HG03565 (cell line): ENCODE data around the gene SLC31A2.
"Not testable (repeated sequence)": the region's sequence is repeated elsewhere in the genome, so short reads cannot be mapped to it uniquely, and the experiment has no call there.

ENCODE experiments used
- ATAC-seq: cut with Tn5 transposase; IDR thresholded peaks from one replicate; pipeline ENCODE4 v1.9.1; 2021; ENCODE audit warnings: mild to moderate bottlenecking, moderate library complexity; ENCODE audit not compliant: unreplicated experiment

SLC31A2 gene

DNA sequence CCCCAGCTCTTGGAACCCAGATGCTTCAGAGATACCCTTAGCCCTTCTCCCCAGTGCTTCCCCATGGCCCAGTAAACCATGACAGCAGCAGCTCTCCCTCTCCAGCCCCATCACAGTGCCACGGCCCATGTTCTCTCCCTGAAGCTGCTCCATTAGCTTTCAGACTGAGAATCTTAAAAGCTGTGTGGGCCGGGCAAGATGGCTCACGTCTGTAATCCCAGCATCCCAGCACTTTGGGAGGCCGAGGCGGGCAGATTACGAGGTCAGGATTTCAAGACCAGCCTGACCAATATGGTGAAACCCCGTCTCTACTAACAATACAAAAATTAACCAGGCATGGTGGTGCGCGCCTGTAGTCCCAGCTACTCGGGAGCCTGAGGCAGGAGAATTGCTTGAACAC lies 1.2 kb upstream of the SLC31A2 start:
- not testable (repeated sequence) for ATAC-seq

DNA sequence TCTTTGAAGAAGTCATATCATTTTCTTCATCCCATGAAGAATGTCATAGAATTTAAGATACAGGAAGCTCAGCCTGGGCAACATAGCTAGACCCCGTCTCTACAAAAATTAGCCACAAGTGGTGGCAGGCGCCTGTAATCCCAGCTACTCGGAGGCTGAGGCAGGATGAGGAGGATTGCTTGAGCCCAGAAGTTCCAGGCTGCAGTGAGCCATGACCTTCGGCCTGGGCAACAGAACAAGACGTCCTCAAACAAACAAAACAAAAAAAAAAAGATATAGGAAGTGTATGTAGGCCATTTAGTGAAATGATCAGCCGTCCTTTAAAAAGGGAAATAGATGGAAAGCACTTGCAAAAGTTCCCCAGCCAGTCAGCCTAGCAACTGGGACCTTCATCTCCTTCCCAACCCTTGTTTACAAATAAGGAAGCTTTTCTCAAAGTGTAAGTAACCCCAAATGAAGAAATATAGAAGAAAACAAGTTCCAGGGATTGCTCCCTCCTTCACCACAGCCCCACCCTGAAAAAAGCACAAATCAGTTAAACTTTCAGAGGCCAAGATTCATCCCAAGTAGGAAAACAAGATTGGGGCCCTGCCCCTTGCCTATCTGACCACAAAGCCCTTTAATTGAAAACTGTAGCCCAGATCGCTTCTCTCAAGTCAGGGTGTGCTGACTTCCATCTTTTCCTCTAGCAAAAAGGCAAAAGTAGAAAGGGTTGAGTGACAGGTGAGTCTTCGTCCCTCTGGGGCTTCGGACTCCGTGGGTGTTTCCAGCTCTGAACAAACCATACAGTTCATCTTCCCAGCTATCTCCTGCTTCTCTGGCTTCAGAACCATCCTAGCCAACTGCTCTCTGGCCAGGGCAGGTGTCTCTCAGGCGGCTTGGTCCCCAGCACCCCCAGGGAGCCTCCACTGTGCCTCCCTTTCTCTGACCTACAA lies 1.2 kb downstream of the SLC31A2 start:
- ATAC-seq, result no peak

DNA sequence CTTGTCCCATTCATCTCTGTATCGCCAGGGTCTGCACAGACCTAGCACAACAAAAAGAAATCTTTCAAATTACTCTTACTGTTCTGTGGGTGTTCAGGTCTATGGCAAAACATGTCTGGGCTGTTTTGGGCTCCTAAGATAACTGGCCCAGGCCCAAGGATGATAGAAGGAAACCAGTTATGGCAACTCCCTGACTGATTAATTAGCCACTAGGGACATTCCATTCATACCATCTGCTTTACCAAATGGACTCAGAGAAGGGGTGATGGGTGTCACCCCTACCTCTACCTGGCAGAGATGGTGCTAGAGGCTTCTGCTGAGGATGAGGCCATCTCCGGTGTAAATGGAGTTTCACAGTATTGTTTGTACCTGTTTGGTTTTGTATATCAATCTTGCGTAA lies 1.9 kb downstream of the SLC31A2 start:
- no peak for ATAC-seq

DNA sequence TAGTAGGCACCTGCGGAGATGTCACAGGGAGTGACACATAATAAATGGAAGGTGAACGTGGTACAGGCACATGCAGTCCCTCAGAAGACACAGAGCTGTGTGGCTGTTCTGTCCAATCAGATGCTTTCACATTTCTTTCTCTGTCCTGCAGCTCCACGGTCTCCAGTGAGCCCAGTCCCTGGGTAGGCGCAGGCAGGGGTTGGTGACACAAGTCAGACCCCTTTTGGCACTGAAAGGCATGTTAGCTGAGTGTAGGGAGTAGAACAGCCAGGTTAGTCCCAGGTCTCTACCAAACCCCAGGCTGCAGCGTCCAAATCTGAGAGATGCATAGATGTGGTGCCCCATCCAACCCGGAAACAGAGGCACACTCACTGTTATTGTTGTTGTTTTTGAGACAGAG lies 2.8 kb downstream of the SLC31A2 start:
- no peak for ATAC-seq

DNA sequence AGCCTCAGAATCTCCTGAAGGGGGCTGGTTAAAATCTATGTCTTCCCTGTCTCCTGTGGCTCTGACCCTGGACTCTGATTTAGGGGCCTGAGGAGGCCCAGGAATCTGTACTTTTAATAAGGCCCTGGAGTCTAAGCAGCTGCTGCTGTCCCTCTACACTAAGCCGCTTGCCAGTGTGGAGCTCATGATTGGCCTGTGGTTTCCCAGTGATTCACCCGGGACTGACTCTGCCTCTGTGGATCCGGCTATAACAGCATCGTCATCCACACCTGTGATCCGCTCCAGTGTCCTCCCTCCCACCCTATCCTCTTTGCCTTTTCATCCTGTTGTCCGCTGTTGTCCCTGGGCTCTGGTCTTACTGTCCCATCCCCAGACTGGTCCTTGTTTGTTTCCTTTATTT lies 3.7 kb downstream of the SLC31A2 start:
- no peak for ATAC-seq

DNA sequence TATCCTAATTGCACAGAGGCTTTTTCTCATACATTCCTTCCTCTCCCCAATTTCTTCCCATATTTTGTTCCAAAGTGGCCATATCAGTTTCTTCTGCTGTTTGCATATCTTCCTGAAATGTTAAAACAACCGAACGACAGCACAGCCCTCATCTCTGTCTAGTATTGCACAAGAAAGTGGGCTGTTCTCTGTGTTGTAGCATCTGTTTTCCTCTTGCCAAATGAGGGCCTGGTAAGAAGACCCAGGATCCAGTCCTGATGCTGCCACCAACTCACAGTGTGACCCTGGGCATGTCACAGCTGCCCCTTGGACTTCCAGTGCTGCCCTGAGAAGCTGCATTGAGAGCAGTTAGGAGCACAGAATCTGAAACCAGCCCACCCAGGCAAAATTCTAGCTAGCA lies 4.1 kb downstream of the SLC31A2 start:
- ATAC-seq, result no peak

DNA sequence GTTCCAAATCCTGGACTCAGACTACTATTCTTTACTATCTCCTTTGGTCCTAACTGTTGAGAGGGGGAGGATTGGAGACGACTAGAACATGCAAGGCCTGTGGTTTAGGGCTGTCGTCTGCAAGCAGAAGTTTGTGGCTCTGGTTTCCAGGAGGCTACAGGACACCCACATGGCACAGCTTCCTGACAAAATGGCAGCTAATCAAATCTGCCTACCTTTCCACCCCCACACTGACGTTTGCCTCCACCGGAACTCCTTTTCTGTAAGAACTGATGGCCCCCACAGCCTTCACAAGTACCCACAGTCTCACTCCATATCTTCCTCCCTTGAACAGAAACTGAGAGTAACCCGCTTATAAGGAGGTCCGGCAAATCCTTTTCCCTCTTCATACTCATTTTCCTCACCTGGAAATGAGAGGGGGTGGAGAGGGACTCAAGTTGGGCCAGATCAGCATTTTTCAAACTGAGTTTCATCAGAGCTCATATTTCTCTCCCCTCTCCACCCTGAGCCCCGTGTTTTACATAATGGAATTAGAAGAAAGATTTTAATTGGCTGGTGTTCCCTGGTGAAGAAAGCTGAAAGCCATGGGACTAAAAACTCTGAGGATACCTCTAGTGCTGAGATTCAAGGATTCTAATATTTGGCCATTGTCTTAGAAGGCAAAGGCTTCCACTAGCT lies 5.2 kb downstream of the SLC31A2 start:
- no peak for ATAC-seq

DNA sequence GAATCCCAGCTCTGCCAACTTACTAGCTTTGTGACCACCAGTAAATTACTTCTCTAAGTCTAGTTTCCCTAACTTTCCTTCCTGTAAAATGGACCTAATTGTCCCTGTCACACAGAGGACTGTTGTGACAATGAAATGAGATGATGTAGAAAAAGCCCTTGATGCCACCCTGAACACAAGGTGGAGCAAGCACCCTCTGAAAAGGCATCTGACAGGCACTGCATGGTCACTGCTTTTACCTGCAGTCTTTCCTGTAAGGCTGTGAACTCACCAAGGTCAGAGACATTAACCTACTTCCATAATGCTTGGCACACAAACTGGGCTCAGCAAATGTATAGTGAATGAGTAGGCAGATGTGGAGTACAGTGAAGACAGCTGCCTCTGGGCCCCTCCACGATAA lies 6.1 kb downstream of the SLC31A2 start:
- ATAC-seq, result no peak

DNA sequence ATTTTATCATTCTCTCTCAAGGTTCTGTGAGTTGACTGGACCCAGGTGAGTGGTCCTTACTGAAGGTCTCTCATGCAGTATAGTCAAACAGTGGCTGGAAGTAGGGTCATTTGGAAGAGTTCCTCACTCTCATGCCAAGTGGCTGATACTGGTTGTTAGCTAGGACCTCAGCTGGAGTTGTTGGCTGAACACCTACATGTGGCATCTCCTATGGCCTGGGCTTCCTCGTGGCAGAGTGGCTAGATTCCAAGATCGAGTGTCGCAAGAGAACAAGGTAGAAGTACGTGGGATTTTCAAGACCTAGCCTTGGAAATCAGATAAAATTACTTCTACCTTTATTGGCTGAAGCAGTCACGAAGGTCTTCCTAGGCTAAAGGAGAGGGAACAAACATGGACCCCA lies 7.6 kb downstream of the SLC31A2 start:
- ATAC-seq, result no peak

DNA sequence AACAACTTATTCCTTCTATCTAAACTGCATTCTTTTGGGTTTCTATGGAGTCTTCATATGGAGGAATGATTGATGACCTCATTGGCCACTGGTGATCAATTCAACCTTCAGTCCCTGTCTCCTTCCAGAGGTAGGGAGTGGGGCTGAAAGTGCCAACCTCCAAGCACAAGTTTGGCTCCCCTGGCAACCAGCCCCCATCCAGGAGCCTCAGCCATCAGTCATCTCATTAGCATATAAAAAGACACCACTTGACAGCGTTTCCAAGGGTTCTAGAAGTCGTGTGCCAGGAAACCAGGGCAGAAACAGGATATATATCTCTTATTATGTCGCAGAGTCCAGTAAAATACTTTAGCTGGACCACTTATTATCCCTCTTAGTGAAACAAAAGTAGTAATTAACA lies 9.8 kb downstream of the SLC31A2 start:
- no peak for ATAC-seq

DNA sequence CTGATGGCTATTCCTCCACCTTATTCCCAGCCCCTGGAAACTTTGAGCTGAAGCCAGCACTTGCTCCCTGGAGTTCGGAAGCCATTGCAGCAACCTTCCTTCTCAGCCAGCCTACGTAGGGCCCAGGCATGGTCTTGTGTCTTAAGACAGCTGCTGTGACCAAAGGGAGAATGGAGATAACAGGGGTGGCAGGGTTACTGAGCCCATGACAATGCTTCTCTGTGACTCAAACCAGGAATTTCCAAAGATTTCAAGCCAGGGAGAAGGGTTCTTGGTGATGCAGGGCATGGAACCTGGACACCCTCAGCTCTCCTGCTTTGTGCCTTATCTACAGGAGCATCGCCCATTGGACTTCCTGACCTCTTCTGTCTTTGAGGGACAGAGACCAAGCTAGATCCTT lies 12.2 kb downstream of the SLC31A2 start:
- ATAC-seq, result no peak

DNA sequence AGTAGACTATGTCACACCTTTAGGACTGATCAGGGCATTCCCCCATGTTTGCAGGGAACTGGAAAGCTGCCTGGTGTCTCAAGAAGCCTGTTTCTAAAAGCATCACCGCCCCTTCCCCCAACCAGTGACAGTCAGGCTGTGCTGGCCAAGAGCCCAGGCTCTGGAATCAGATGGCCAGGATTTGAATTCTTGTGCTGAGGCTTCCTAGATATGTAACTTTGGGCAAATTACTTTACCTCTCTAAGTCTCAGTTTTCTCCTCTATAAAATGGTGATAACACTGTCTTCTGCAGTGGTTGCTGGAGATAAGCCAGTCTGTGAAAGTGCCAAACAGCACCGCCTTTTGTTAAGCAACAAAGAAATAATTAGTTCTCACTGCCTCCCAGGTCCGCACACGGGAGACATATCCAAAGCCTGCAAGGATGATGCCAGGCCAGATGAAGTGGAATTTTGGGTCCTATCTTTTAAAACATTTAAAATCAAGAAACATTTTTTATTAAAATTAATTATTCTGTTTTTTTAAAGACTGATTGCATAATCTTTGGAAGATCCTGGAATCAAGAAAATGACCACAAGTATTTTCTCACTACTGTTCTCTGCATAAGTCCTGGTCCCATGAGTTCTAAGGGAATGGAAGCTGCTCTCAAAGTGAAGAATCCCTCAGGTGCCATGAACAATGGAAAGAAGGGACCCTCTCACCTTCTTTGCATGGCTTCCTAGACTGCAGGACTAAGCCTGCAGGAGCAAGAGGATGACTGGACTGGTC lies 13.9 kb downstream of the SLC31A2 start:
- ATAC-seq, result no peak

DNA sequence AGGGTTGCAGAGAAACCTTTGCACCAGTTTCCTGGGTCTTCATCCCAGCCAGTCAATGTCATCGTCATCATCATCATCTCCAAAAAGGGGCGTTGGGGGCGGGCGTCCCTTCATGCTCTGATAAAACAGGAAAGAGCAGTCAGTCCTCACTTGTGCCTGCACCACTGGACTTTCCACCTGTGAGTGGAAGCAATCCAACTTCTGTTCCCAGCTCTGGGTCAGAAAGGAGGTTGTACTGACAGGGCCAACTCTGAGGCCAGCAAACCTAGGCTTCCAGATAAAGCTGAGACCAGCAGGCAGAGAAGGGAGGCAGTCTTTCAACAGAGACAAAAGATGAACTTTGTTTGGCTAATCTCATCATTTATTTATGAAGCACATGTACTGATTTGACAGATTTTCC lies 15.2 kb downstream of the SLC31A2 start:
- no peak for ATAC-seq

DNA sequence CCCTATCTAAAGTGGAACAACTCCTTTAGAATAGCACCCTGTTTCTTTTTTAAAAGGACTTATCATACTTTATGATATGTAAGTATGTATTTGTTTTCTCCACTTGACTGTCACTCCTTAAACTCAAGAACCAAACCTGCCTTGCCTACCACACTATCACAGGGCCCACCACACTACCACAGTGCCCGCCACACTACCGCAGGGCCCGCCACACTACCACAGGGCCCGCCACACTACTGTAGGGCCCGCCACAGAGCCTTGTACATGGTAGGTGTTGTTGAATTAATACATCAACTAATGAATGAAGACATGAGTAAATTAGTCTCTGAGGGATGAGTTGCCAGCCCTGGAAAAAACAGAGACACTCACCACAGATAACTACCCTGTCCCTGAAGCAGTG lies 18.0 kb downstream of the SLC31A2 start:
- no peak for ATAC-seq

DNA sequence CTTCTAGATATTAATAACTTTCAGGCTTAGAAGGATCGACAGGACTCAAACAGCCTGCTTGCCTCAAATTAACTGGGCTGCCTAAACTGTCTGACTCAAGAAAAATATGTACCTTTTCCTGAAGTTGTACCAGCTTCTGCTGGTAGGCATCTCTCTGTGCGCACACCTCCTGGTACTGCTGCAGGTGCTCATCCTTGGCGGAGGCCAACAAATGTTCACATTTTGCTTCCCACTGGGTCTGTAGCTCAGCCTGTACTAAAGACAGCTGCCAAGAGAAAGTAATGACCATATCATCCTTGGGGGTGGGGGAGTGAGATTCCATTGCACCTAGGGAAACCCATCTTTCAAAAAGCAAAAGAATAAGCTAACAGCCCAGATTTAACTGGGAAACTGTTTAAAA lies 22.5 kb downstream of the SLC31A2 start:
- no peak for ATAC-seq

DNA sequence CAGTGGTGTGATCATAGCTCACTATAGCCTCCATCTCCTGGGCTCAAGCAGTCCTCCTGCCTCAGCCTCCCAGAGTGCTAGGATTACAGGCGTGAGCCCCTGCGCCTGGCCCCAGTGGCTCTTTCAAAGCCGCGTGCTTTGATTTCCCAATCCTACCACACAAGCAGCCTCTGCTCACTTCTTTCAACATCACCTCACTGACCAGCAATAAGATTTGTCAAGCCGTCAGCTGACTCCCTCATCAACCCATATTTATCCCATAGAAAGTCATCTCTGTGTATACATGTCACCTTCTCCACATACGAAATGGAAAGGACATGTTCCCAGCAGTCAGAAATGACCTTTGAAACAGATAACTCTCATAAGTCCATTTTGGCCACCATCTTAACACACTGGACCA lies 26.0 kb downstream of the SLC31A2 start:
- no peak for ATAC-seq

DNA sequence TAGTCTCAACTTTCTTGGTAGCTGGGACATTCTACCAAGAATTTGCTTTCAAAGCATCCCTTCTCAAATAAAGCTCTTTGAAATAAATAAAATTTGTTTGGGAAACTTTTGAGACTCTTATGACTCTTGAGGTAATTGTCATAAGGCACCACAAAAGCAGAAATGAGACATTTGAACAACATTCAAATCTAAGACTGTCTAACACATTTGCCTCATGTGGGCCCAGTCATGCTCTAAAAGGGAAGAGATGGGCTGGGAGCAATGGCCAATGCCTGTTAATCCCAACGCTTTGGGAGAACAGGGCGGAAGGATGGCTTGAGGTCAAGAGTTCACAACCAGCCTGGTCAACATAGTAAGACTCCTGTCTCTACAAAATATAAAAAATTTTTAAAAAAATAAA lies 26.4 kb downstream of the SLC31A2 start:
- ATAC-seq, result no peak

DNA sequence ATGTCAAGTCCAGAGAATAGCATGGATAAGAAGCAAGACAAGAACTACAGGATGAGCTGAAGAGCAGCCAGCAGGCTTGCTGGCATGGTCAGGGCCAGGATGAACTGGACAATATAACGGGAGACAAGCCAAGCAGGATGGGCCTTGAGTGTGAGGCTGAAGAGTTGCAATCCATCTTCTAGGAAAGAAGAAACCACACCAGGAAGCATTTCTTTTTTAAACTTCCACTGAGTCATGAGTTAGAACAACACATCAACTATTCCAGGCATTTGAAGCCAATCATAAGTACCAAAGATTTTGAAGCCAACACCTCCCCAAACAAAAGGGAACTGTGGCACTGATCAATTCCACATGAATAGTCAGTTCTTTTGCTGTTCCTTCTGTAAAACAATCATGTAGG lies 27.3 kb downstream of the SLC31A2 start:
- ATAC-seq, result no peak

DNA sequence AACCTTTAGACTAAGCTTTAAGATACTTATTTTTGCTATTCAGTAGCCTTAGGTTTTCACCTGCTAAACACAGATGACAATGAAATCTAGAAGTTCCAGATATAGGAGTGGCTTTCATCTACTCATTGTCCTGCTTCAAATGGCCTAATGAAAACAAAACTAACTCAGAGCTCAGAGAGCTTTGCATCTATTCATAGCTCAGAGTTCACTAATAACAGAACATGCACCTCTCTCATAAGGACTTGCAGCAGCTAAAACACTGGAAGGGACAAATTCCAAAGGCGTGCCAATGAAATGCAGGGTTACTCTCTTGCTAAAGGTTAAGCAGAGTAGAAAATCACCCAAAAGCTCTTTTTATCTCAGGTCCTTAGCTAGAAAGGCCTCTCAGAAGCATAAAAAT lies 29.0 kb downstream of the SLC31A2 start:
- no peak for ATAC-seq

DNA sequence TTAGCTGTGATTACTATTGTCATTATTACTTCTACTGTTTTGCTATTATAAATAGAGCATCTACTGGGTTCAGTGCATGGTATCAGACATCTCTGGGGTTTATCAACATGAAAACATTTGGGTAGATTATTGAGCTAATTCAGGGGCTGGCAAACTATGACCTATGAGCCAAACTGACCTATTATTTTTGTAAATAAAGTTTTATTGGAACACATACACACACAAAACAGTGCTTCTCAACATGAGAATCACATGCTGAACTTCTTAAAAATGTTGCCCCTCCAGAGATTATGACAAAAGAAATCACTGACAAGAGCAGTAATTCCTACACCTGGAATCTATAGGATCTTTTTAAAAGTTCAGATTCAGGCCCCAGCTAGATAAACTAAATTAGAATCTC lies 30.4 kb downstream of the SLC31A2 start:
- ATAC-seq, result no peak

DNA sequence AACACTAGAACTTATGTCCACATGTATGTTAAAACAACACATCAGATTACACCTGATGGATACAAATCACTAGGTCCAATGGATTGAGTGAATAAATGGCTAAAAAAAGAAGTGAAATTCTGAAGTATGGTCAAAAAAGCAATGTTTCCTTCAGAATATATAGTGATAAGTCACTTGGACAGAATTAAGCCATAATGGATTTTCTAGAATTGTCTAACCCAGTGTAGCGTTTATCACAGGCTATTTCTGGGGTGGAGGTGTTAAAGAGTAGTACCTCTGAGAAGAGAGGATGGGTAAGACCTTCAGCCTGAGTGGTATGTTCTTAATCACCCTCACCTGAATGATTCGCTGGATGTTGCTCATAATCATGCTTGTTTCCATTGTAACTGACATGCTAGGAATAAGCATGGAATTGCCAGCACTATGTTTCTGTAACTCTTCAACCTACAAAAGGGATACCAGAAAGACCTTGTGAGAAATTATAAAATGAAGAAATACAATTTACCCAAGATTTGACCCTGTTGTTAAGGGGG lies 33.2 kb downstream of the SLC31A2 start:
- no peak for ATAC-seq
